ENCODE results near the gene SLC7A6OS.
A peak's percentile ranks its signal among the peaks of the same experiment; 100 is the strongest.

The SLC7A6OS gene

DNA sequence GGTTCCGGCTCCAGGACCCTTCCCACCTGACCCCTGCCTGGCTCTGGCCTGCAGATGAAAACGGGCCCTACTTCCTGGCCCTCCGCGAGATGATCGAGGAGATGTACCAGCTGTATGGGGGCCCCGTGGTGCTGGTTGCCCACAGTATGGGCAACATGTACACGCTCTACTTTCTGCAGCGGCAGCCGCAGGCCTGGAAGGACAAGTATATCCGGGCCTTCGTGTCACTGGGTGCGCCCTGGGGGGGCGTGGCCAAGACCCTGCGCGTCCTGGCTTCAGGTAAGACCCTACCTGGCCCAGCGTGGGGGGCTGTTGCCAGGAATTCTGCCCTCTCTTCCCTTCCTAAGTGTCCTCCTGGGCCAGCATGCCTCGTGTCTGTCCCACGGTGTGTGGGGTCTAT is 55.0 kb downstream of the SLC7A6OS start:
- Histone ChIP-seq H3K27me3 (replicated peaks; ENCODE audit: insufficient read depth, low read length) (no peaks in the 10 kb centered on the region), H3K9me3 (replicated peaks; ENCODE audit: insufficient read depth, low read length) (no peaks in the 10 kb centered on the region), H3K9ac (ENCODE audit: low read length) (no peak overlapping the region), H3K79me2 (ENCODE audit: low read length) (peaks cover 62% of the 10 kb centered on the region), H3K36me3 (replicated peaks; ENCODE audit: insufficient read depth, low read length) (peaks cover 11% of the 10 kb centered on the region), H3K4me2 (ENCODE audit: low read depth, low read length) (no peak overlapping the region), H3K9me2 (replicated peaks; ENCODE audit: insufficient read depth, low read length) (no peaks in the 10 kb centered on the region), H3K4me1 (ENCODE audit: low read length) (peaks cover 85% of the 10 kb centered on the region), H3K4me3 (ENCODE audit: low read length) (no peak overlapping the region), H2AFZ (ENCODE audit: low read length) (no peak overlapping the region), H3K27ac (ENCODE audit: low read length) (peak overlapping the region; percentile 98; the same call in 1 of the 2 replicates), H3F3A (ENCODE audit: insufficient read depth, low read length) (peaks cover 64% of the 10 kb centered on the region), H4K20me1 (ENCODE audit: insufficient read depth, low read length) (no peaks in the 10 kb centered on the region)
- no peak for TF ChIP-seq EZH2phosphoT487 (IDR thresholded peaks at IDR 0.05; ENCODE audit: low read length)
- no peak for TF ChIP-seq EZH2 (optimal IDR thresholded peaks at IDR 0.05; ENCODE audit: low read depth, low read length)
- no peak for TF ChIP-seq CTCF (IDR thresholded peaks at IDR 0.05; ENCODE audit: low read length)
- DNase-seq, result no peak

DNA sequence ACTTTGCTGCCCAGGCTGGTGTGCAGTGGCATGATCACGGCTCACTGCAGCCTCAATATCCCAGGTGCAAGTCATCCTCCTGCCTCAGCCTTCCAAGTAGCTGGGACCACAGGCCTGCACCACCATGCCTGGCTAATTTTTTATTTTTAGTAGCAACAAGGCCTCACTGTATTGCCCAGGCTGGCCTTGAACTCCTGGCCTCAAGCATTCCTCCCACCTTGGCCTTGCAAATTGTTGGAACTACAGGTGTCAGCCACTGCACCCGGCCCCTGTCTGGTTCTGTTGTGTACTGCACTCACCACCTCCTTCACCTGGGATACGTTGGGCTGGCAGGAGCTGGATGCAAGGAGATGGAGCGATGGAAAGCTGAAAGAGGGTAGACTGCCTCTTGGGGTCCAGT is 57.0 kb downstream of the SLC7A6OS start:
- Histone ChIP-seq H3K36me3 (replicated peaks; ENCODE audit: insufficient read depth, low read length) (peaks cover 6% of the 10 kb centered on the region), H2AFZ (ENCODE audit: low read length) (no peak overlapping the region), H3K27ac (ENCODE audit: low read length) (peak overlapping the region; percentile 100; the same call in 1 of the 2 replicates), H3K4me3 (ENCODE audit: low read length) (no peak overlapping the region), H3K27me3 (replicated peaks; ENCODE audit: insufficient read depth, low read length) (no peaks in the 10 kb centered on the region), H3F3A (ENCODE audit: insufficient read depth, low read length) (peaks cover 74% of the 10 kb centered on the region), H3K4me1 (ENCODE audit: low read length) (peaks cover 89% of the 10 kb centered on the region), H3K9me3 (replicated peaks; ENCODE audit: insufficient read depth, low read length) (no peaks in the 10 kb centered on the region), H3K79me2 (ENCODE audit: low read length) (peaks cover 56% of the 10 kb centered on the region), H3K4me2 (ENCODE audit: low read depth, low read length) (no peak overlapping the region; the same call in 1 of the 2 replicates), H4K20me1 (ENCODE audit: insufficient read depth, low read length) (no peaks in the 10 kb centered on the region), H3K9ac (ENCODE audit: low read length) (no peak overlapping the region), H3K9me2 (replicated peaks; ENCODE audit: insufficient read depth, low read length) (no peaks in the 10 kb centered on the region)
- DNase-seq, result no peak
- no peak for TF ChIP-seq EZH2 (optimal IDR thresholded peaks at IDR 0.05; ENCODE audit: low read depth, low read length)
- TF ChIP-seq EZH2phosphoT487 (IDR thresholded peaks at IDR 0.05; ENCODE audit: low read length), result no peak
- TF ChIP-seq CTCF (IDR thresholded peaks at IDR 0.05; ENCODE audit: low read length), result no peak

DNA sequence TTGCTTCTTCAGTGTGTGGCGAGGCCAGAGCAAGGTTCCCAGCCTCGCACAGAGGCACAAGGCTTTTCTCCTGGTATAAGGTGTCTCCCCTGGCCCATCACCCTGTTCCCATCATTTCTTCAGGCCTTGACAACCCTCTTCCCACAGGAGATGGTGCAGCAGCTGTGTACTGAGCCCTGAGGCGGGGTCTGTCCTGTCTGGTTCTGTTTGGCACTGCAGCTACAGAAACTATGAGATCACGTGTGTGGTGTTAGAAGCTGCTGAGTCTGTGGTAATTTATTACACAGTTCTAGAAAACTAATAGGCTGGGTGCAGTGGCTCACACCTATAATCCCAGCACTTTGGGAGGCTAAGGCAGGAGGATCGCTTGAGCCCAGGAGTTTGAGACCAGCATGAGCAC is 58.4 kb downstream of the SLC7A6OS start:
- peaks cover 87% of the 10 kb centered on the region for H3K4me1 ChIP-seq (ENCODE audit: low read length)
- peaks cover 61% of the 10 kb centered on the region for H3K79me2 ChIP-seq (ENCODE audit: low read length)
- H3K4me2 ChIP-seq (ENCODE audit: low read depth, low read length), result peak overlapping the region; percentile 97

GRCh38 chr16:68251832-68252231 is 58.9 kb downstream of the SLC7A6OS start:
- no peaks in the 10 kb centered on the region for H3K27me3 ChIP-seq (replicated peaks; ENCODE audit: insufficient read depth, low read length)
- H3K27ac ChIP-seq (ENCODE audit: low read length), result peak overlapping the region; percentile 100
- peak; percentile 93 for DNase-seq
- H3K36me3 ChIP-seq (replicated peaks; ENCODE audit: insufficient read depth, low read length), result peaks cover 6% of the 10 kb centered on the region
- H2AFZ ChIP-seq (ENCODE audit: low read length), result no peak overlapping the region
- TF ChIP-seq CTCF (IDR thresholded peaks at IDR 0.05; ENCODE audit: low read length) (peak; percentile 8; the same call in 1 of the 2 replicates), EZH2 (optimal IDR thresholded peaks at IDR 0.05; ENCODE audit: low read depth, low read length) (no peak)
- H3K4me1 ChIP-seq (ENCODE audit: low read length), result peaks cover 89% of the 10 kb centered on the region
- H3K9ac ChIP-seq (ENCODE audit: low read length), result peak overlapping the region; percentile 92
- no peaks in the 10 kb centered on the region for H4K20me1 ChIP-seq (ENCODE audit: insufficient read depth, low read length)
- H3F3A ChIP-seq (ENCODE audit: insufficient read depth, low read length), result peaks cover 55% of the 10 kb centered on the region
- H3K9me3 ChIP-seq (replicated peaks; ENCODE audit: insufficient read depth, low read length), result no peaks in the 10 kb centered on the region
- H3K79me2 ChIP-seq (ENCODE audit: low read length), result peaks cover 66% of the 10 kb centered on the region
- H3K4me3 ChIP-seq (ENCODE audit: low read length), result peak overlapping the region; percentile 48
- no peaks in the 10 kb centered on the region for H3K9me2 ChIP-seq (replicated peaks; ENCODE audit: insufficient read depth, low read length)
- peak overlapping the region; percentile 97 for H3K4me2 ChIP-seq (ENCODE audit: low read depth, low read length)

More for the DNA sequence above, 58.4 kb downstream of the SLC7A6OS start:
- Histone ChIP-seq H3K4me3 (ENCODE audit: low read length) (peak overlapping the region; percentile 48), H3K27ac (ENCODE audit: low read length) (peak overlapping the region; percentile 100), H4K20me1 (ENCODE audit: insufficient read depth, low read length) (no peaks in the 10 kb centered on the region), H3K36me3 (replicated peaks; ENCODE audit: insufficient read depth, low read length) (peaks cover 6% of the 10 kb centered on the region), H2AFZ (ENCODE audit: low read length) (no peak overlapping the region), H3K27me3 (replicated peaks; ENCODE audit: insufficient read depth, low read length) (no peaks in the 10 kb centered on the region), H3F3A (ENCODE audit: insufficient read depth, low read length) (peaks cover 60% of the 10 kb centered on the region), H3K9me2 (replicated peaks; ENCODE audit: insufficient read depth, low read length) (no peaks in the 10 kb centered on the region), H3K9me3 (replicated peaks; ENCODE audit: insufficient read depth, low read length) (no peaks in the 10 kb centered on the region), H3K9ac (ENCODE audit: low read length) (peak overlapping the region; percentile 92)
- TF ChIP-seq EZH2 (optimal IDR thresholded peaks at IDR 0.05; ENCODE audit: low read depth, low read length) (no peak), EZH2phosphoT487 (IDR thresholded peaks at IDR 0.05; ENCODE audit: low read length) (no peak)
- DNase-seq, result peak; percentile 86

Data from MM.1S (cell line).